HepG2 (cell line): ENCODE measurements around the gene TMEM250. TPM values are rescaled to one million over a fixed set of nuclear protein-coding genes. Genes with fewer than 3 reads are reported as not detected.

Experiments
- BORCS8-MEF2B ChIP-seq: sonication (generic); formaldehyde crosslinking; IDR thresholded peaks from 2 replicates; pipeline ENCODE4 v1.8.0; 2022; ENCODE audit warnings: mild to moderate bottlenecking, missing genetic modification reagents
- HMGA1 ChIP-seq: sonication (generic); formaldehyde crosslinking; conservative IDR thresholded peaks from 2 replicates; pipeline ENCODE4 v1.4.0; 2020; ENCODE audit warnings: missing genetic modification reagents
- RBM39 ChIP-seq: fragments of 200-400 bp; formaldehyde crosslinking; IDR thresholded peaks from one replicate; pipeline ENCODE4 v1.6.1; 2018; ENCODE audit warnings: antibody characterized with exemption, mild to moderate bottlenecking, low read depth, low read length; ENCODE audit not compliant: poor library complexity, severe bottlenecking
- SIN3B ChIP-seq: fragments of 150-350 bp; IDR thresholded peaks from 2 replicates; pipeline ENCODE4 v1.6.1; 2014; ENCODE audit warnings: low read length
- SOX13 ChIP-seq, 3 experiments: fragments of 450-650 bp in 1 of 3; sonication (generic) in 1 of 3; formaldehyde crosslinking in 1 of 3; IDR thresholded peaks in 2 of 3; conservative IDR thresholded peaks in 1 of 3; 2 replicates each; pipeline versions ENCODE4 v1.5.0 to v1.6.1; 2016 to 2020; ENCODE audit warnings: antibody characterized with exemption in 1 of 3, mild to moderate bottlenecking in 1 of 3, missing compliant biosample characterization in 1 of 3, missing genetic modification reagents in 1 of 3, moderate library complexity in 1 of 3
- WIZ ChIP-seq: sonication (generic); formaldehyde crosslinking; IDR thresholded peaks from 2 replicates; pipeline ENCODE4 v1.5.1; 2020; ENCODE audit warnings: mild to moderate bottlenecking, missing genetic modification reagents
- ZNF234 ChIP-seq: sonication (generic); formaldehyde crosslinking; conservative IDR thresholded peaks from 2 replicates; pipeline ENCODE4 v1.5.1; 2020; ENCODE audit warnings: mild to moderate bottlenecking, missing genetic modification reagents
- ZNF367 ChIP-seq: sonication (generic); formaldehyde crosslinking; IDR thresholded peaks from 2 replicates; pipeline ENCODE4 v1.4.0; 2020; ENCODE audit warnings: missing genetic modification reagents, borderline replicate concordance
- ZNF614 ChIP-seq: IDR thresholded peaks from 2 replicates; pipeline ENCODE4 v1.6.1; 2018; ENCODE audit warnings: missing biosample characterization, missing genetic modification reagents, inconsistent platforms, borderline replicate concordance
- ZNF891 ChIP-seq: sonication (generic); formaldehyde crosslinking; IDR thresholded peaks from 2 replicates; pipeline ENCODE4 v1.5.0; 2020; ENCODE audit warnings: mild to moderate bottlenecking, missing genetic modification reagents
- ZSCAN5A ChIP-seq: sonication (generic); formaldehyde crosslinking; IDR thresholded peaks from 2 replicates; pipeline ENCODE4 v1.8.0; 2022; ENCODE audit warnings: mild to moderate bottlenecking, missing genetic modification reagents, borderline replicate concordance
- polyA plus RNA-seq, 8 experiments: library from polyadenylated mRNA; depleted of rRNA in 3 of 8; stranded (reverse) in 7 of 8; unstranded in 1 of 8; fragments of >200 nt; fragmentation: Illumina TruSeq in 4 of 8; extraction: Trizol in 4 of 8; gene quantifications; 2 replicates each; pipeline versions ENCODE4 v1.2.1 to v1.2.3, GENCODE V29; 2011 to 2016; ENCODE audit warnings: low read depth in 4 of 8, missing spikeins in 1 of 8, mixed read lengths in 1 of 8; ENCODE audit not compliant: insufficient read depth in 1 of 8
- total RNA-seq, 5 experiments: library from RNA; depleted of rRNA; stranded (reverse); fragments of >200 nt; fragmentation: Illumina TruSeq; extraction: Trizol; gene quantifications; 2 replicates each; pipeline ENCODE4 v1.2.3, GENCODE V29; 2016; ENCODE audit warnings: low read depth in 1 of 5

Gene TMEM250
- total and polyA plus RNA-seq, 2 of the 13 experiments (the other 11 are each of a cell fraction or from before 2014, with no cell fraction given) = 5.5 to 13.9 TPM

DNA sequence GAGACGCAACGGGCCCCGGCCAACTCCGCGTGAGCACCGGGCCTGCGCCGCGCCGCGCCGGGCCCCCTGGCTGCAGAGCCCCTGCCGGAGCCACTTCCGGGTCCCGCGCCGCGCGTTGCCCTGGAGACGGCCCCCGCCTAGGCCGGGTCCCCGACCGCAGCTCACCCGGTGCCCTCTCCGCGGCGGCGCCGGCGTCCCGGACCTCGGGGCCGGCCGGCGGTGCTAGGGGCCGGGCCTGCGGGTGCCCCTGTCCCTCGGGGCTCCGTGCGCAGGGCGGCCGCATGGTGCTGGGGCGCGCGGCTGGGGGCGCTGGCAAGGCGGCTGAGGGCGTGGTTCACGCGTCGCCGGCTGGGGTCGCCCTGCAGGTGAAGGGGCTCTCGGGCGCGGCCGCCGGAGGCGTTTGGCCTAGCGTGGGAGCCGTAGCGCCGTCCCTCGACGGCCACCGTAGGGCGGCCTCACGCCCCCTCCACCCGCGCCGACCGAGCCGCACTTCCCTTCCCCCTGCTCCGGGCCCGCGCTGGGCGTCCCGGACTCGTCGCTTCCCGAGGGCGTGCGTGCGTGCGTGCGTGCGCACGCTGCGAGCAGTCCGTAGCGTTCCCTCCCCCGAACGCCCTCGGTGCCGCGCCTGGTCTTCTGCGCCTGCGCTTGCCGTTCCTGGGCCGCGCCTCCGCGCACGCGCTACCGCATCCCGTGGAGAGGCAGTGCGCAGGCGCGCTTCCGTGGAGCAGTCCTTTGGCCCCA is at the start of gene TMEM250 (continued):
- TF ChIP-seq ZSCAN5A (CRISPR knock-in tag) (no peak), BORCS8-MEF2B (CRISPR knock-in tag) (peak; percentile 14; the same call in 1 of the 2 replicates), ZNF367 (CRISPR knock-in tag) (no peak), ZNF234 (CRISPR knock-in tag) (peak; percentile 36; the same call in 1 of the 2 replicates), ZNF891 (no peak), SIN3B (peak; percentile 17; the same call in 1 of the 2 replicates), WIZ (no peak), RBM39 (no peak), SOX13 (IDR thresholded peaks at IDR 0.05) (no peak), SOX13 (CRISPR knock-in tag; conservative IDR thresholded peaks at IDR 0.05 in 1 of 2, IDR thresholded peaks at IDR 0.05 in 1 of 2) (peak in 1 of 2 experiments; percentile 35; a peak in 1 of 4 replicates), ZNF614 (CRISPR knock-in tag) (0 out of 2 replicates have a peak, but pooled peaks have one; percentile 59), HMGA1 (no peak)
